HCT116 (cell line): ENCODE measurements around the gene RASGEF1B.

Experiments
- CEBPB ChIP-seq: IDR thresholded peaks from 2 replicates; pipeline ENCODE4 v1.6.1; 2012; ENCODE audit warnings: low read depth
- CTCF ChIP-seq, 3 experiments: fragments of 200-600 bp in 1 of 3; sonication (generic) in 1 of 3; IDR thresholded peaks in 2 of 3; conservative IDR thresholded peaks in 1 of 3; 2 replicates each; pipeline ENCODE4 v1.5.1; 2012 to 2017; ENCODE audit warnings: low read depth in 2 of 3, low read length in 2 of 3, antibody characterized with exemption in 1 of 3, borderline replicate concordance in 1 of 3, control low read depth in 1 of 3, mild to moderate bottlenecking in 1 of 3, mixed read lengths in 1 of 3, mixed run types in 1 of 3, moderate library complexity in 1 of 3; ENCODE audit not compliant: insufficient read depth in 1 of 3
- EZH2 ChIP-seq: fragments of 200-600 bp; sonication (generic); IDR thresholded peaks from 2 replicates; pipeline ENCODE4 v1.6.1; 2017; ENCODE audit warnings: antibody characterized with exemption, mixed run types
- EZH2phosphoT487 ChIP-seq: fragments of 200-600 bp; IDR thresholded peaks from 2 replicates; pipeline ENCODE4 v1.6.1; 2018; ENCODE audit warnings: antibody characterized with exemption, borderline replicate concordance
- POLR2A ChIP-seq: IDR thresholded peaks from 2 replicates; pipeline ENCODE4 v1.7.0; 2011; ENCODE audit warnings: borderline replicate concordance; ENCODE audit not compliant: insufficient read depth, insufficient read length; ENCODE audit errors: extremely low read depth
- POLR2AphosphoS5 ChIP-seq: IDR thresholded peaks from 2 replicates; pipeline ENCODE4 v1.6.1; 2011; ENCODE audit warnings: mild to moderate bottlenecking, low read depth, low read length, moderate library complexity
- SP1 ChIP-seq: IDR thresholded peaks from 2 replicates; pipeline ENCODE4 v1.6.1; 2012; ENCODE audit warnings: low read depth
- YY1 ChIP-seq: IDR thresholded peaks from 2 replicates; pipeline ENCODE4 v1.6.1; 2011; ENCODE audit warnings: low read length, low read depth, moderate library complexity, mild to moderate bottlenecking; ENCODE audit not compliant: insufficient replicate concordance; ENCODE audit errors: extremely low read depth
- ZBTB33 ChIP-seq: IDR thresholded peaks from 2 replicates; pipeline ENCODE4 v1.6.1; 2011; ENCODE audit warnings: mild to moderate bottlenecking, low read length, moderate library complexity; ENCODE audit not compliant: insufficient replicate concordance; ENCODE audit errors: extremely low read depth
- ZNF274 ChIP-seq: fragments of 200-500 bp; sonication (Bioruptor generic); IDR thresholded peaks from 2 replicates; pipeline ENCODE4 v1.6.1; 2014; ENCODE audit warnings: mild to moderate bottlenecking, low read depth, low read length, inconsistent platforms

- no peak for TF ChIP-seq CTCF (IDR thresholded peaks at IDR 0.05 in 2 of 3, conservative IDR thresholded peaks at IDR 0.05 in 1 of 3; ENCODE audit: borderline replicate concordance in 1 of 3, insufficient read depth in 1 of 3, low read depth in 2 of 3, low read length in 2 of 3)
- no peak for TF ChIP-seq ZNF274
- TF ChIP-seq SP1 = no peak
- no peak for TF ChIP-seq POLR2A
- TF ChIP-seq EZH2phosphoT487 = no peak
- no peak for TF ChIP-seq EZH2
- TF ChIP-seq YY1 = no peak
- no peak for TF ChIP-seq POLR2AphosphoS5
- TF ChIP-seq ZBTB33 = no peak
- TF ChIP-seq CEBPB = no peak
Measured at GRCh38 chr4:81436096-81436495, 35.6 kb downstream of the RASGEF1B start.
